Endothelial cell of coronary artery (primary cell): ENCODE results near the gene SYTL3. TPM values are rescaled to one million over a fixed set of nuclear protein-coding genes. Genes with fewer than 3 reads are reported as not detected.

ENCODE experiments used
- total RNA-seq: library from RNA; depleted of rRNA; stranded (reverse); fragments of >200 nt; gene quantifications from 2 replicates; pipeline ENCODE4 v1.2.3, GENCODE V29; 2014

Gene SYTL3
- total RNA-seq, result 0.99 and 2.6 TPM in 2 replicates

GRCh38 chr6:158649289-158650143 lies at the start of gene SYTL3:
TSS of gene SYTL3 (plus strand) at chr6:158650054. CDS start at chr6:158663269, 13,215 bp downstream.

GRCh38 chr6:158644231-158645063 lies 5.4 kb upstream of the SYTL3 start, which contains the start of gene DYNLT1:
TSS of gene DYNLT1 (minus strand) at chr6:158644743. CDS start at chr6:158644708, 35 bp downstream.

Other genes starting within 250 kb of the SYTL3 start
- gene TMEM181, start 90.0 kb upstream of the SYTL3 start, total RNA-seq, result 52.2 and 63.7 TPM in 2 replicates
- 71.3 and 83.8 TPM in 2 replicates for gene DYNLT1, start 5.3 kb upstream of the SYTL3 start, total RNA-seq
- 85.1 and 191 TPM in 2 replicates for gene EZR, start 169.3 kb downstream of the SYTL3 start, total RNA-seq